HG03095 (cell line): ENCODE data around the gene KAZALD1.
A peak's percentile ranks its signal among the peaks of the same experiment; 100 is the strongest.

Experiments used
- ATAC-seq: cut with Tn5 transposase; IDR thresholded peaks from one replicate; pipeline ENCODE4 v1.9.1; 2021; ENCODE audit warnings: moderate library complexity; ENCODE audit not compliant: unreplicated experiment

Gene KAZALD1

DNA sequence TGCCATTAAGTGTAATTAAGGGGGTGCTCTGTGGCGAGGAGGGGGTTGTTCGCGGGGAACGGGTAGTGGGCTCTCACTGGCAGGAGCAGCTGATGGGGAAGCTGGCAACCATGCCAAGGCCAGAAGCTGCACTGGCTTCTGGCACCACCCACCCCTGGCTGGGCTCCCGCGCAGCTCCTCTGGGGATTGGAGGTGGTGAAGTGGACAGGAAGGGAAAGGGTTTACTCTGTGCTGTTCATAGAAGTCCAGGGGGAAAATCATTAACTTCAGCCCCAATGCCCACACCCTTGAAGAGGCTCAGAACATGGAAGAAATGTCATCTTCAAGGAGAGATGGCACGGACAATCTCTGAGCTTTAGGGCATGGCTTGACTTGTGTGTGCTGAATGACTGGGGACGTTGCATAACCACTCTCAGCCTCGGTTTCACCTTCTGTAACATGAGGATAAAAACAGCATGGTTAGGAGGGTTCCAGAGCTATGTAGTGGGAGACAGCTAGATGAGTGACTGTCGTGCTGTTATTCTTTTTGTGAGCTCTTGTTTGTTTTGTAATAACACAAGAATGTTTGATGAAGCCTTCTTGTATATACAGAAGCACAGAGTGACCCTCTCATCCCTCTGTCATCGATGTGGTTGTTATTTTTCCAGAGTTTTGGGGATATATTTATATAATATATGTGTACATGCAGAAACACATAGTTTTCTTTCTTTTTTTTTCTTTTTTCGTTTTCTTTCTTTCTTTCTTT is 29.9 kb downstream of the KAZALD1 start:
- no peak for ATAC-seq

GRCh38 chr10:101092881-101093354 is 31.1 kb downstream of the KAZALD1 start:
- no peak for ATAC-seq

GRCh38 chr10:101094121-101094879 is 32.5 kb downstream of the KAZALD1 start:
- no peak for ATAC-seq

GRCh38 chr10:101095004-101095403 is 33.2 kb downstream of the KAZALD1 start:
- ATAC-seq = no peak

- ATAC-seq = peak; percentile 88
Observed at GRCh38 chr10:101095550-101096213, 33.9 kb downstream of the KAZALD1 start.

DNA sequence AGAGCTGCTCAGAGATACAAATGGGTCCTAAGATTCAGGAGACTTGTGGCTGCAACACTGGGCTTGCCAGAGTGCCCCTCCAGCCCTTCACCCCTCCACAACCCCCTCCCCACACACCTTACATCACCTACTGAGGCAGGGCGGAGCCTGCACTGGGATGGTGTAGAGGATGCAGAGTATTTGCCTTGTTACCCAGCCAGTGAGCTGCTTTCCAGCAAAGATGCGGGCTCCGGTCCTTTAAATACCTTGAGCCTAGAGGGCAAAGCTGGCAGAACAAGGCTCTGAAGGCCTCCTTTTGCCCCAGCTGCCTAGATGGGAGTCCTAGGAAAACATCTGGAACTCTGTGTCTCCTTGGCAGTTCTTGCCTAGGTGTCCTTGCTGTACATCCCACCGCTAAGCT is 34.6 kb downstream of the KAZALD1 start:
- ATAC-seq = no peak

GRCh38 chr10:101097881-101098280 is 36.1 kb downstream of the KAZALD1 start:
- ATAC-seq = no peak

GRCh38 chr10:101099901-101100300 is 38.1 kb downstream of the KAZALD1 start:
- no peak for ATAC-seq

DNA sequence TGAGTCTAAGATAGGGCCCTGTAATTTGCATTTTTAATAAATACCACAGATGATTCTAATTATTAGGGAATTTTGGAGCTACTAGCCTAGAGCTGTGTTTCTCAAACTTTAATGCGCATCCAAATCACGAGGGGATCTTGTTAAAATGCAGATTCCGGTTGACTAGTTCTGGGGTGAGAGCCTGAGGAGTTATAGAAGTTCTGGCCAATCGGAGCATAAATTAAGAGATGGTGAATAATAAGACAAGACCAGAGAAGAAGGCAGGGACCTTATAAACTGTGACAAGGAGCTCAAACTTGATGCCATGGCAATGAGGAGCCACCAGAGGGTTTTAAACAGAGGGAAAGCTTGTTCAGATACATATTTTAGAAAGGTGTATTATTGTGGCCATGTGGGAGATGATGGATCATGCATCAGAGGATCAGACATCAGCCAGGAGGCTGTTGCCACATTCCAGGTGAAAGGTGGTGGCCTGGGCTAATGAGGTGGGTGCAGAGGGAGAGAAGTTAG is 39.6 kb downstream of the KAZALD1 start:
- ATAC-seq = no peak

- ATAC-seq = no peak
Observed at GRCh38 chr10:101103430-101103829, 41.6 kb downstream of the KAZALD1 start.

DNA sequence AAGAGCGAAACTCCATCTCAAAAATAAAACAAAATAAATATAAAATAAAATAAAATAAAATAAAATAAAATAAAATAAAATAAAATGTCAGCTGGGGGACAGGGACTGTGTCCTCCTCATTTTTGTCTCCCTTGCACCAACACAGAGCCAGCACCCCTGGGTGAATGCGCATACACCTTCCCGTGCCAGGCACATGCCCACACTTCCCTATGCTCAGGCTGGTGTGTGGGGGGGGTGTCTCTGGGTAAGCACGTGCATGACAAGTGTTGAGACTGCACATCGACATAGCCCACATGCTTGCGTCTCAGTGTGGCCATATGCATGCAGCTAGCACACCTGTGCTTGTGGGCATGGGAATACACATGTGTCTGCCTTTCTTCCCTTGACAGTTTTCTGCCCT is 44.6 kb downstream of the KAZALD1 start:
- ATAC-seq = no peak

GRCh38 chr10:101107771-101108170 is 46.0 kb downstream of the KAZALD1 start:
- no peak for ATAC-seq

DNA sequence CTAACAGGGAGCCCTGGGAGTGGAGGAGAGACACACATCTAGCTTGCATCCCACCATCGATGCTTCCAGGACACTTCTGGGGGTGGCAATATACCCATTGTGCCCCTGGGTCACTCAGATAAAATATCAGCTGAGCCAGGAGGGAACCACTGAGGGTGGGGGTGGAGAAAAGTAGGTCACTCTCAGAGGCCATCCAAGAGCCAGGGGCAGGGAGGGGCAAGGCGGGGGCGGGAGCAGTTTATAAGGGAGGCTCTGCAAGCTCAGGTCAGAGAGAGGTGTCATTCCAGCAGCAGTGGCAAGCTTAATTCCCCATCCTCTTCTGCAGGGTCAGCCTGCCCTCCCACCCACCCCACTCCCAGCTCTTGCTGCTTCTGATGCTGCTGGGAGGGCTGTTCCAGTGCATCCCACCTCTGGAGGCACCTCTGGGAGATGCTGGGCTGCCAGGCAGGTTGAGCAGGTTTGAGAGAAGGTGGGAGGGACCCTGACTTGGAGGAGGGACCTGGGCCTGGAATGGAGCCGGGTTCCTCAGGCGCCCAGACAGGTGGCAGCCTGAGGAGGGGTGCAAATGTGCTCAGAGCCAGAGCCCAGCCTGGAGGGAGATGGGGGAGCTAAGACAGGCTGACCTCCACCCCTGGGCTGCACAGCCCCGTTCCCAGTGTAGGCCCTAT is 49.2 kb downstream of the KAZALD1 start:
- no peak for ATAC-seq

GRCh38 chr10:101111547-101111946 is 49.8 kb downstream of the KAZALD1 start:
- no peak for ATAC-seq

GRCh38 chr10:101112799-101113594 is 51.2 kb downstream of the KAZALD1 start:
- ATAC-seq = no peak

- no peak for ATAC-seq
Observed at GRCh38 chr10:101113890-101114403, 52.2 kb downstream of the KAZALD1 start.

- no peak for ATAC-seq
Observed at GRCh38 chr10:101114646-101115045, 52.9 kb downstream of the KAZALD1 start.
